ENCODE results near the gene CSK. TPM values are rescaled to one million over a fixed set of nuclear protein-coding genes. Genes with fewer than 3 reads are reported as not detected.

CSK gene
- total RNA-seq, 4 donors from 2014 or later = 59.7 to 176 (median 73.4) TPM

DNA sequence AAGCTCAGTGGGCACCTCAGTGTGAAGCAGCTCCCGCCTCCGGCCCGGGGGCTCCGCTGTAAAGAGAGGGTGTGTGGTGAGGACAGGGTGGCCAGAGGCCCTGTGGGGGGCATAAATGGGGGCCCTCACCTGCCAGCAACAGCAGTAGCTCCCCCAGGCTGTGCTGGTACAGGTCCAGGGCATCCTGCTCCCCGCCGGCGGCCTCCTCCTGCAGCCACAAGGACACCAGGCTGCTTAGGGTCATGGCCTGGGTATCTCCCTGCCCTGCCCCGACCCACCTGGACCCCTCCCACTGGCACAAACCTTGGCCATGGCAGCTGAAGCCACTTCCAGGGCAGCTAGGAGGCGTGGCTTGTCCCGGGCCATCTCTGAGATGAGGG, 56.2 kb downstream of the CSK start:
- Histone ChIP-seq H3K9me3 (no peaks in the 10 kb centered on the region), H3K36me3 (no peaks in the 10 kb centered on the region), H3K27me3 (no peaks in the 10 kb centered on the region), H3K4me3 (no peak overlapping the region), H3K27ac (no peak overlapping the region), H3K4me1 (peaks cover 13 to 17% (median 16%) of the 10 kb centered on the region in 4 donors)
- in situ Hi-C loops (cut with MboI; ENCODE audit: low pct_ligation_motif_present in 1 of 4, low pct_unique_long_range_greater_than_20kb in 1 of 4, low sequenced_read_pairs in 3 of 4) = loop anchor here in 1 of 4 donors (10.0 kb wide), 1 partner anchor 67 kb away; the partner anchor contains the start of gene FAM219B
- TF ChIP-seq EP300 (IDR thresholded peaks at IDR 0.05; ENCODE audit: low read depth) = no peak
- TF ChIP-seq, protein P1, sequence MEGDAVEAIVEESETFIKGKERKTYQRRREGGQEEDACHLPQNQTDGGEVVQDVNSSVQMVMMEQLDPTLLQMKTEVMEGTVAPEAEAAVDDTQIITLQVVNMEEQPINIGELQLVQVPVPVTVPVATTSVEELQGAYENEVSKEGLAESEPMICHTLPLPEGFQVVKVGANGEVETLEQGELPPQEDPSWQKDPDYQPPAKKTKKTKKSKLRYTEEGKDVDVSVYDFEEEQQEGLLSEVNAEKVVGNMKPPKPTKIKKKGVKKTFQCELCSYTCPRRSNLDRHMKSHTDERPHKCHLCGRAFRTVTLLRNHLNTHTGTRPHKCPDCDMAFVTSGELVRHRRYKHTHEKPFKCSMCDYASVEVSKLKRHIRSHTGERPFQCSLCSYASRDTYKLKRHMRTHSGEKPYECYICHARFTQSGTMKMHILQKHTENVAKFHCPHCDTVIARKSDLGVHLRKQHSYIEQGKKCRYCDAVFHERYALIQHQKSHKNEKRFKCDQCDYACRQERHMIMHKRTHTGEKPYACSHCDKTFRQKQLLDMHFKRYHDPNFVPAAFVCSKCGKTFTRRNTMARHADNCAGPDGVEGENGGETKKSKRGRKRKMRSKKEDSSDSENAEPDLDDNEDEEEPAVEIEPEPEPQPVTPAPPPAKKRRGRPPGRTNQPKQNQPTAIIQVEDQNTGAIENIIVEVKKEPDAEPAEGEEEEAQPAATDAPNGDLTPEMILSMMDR (IDR thresholded peaks at IDR 0.05) = no peak
- no peak for TF ChIP-seq POLR2AphosphoS5 (IDR thresholded peaks at IDR 0.05)
- TF ChIP-seq POLR2A (IDR thresholded peaks at IDR 0.05) = no peak
- intact Hi-C loops (cut with DNase I; ENCODE audit: low total_unique reads) = no loop called here
- 90% methylated on average over 7 of the region's 10 CpGs; no CpG with 5 or more reads in 1 of the 2 donors for WGBS, 2 donors (ENCODE audit: low coverage in 1 of 2)
- no peak for DNase-seq

DNA sequence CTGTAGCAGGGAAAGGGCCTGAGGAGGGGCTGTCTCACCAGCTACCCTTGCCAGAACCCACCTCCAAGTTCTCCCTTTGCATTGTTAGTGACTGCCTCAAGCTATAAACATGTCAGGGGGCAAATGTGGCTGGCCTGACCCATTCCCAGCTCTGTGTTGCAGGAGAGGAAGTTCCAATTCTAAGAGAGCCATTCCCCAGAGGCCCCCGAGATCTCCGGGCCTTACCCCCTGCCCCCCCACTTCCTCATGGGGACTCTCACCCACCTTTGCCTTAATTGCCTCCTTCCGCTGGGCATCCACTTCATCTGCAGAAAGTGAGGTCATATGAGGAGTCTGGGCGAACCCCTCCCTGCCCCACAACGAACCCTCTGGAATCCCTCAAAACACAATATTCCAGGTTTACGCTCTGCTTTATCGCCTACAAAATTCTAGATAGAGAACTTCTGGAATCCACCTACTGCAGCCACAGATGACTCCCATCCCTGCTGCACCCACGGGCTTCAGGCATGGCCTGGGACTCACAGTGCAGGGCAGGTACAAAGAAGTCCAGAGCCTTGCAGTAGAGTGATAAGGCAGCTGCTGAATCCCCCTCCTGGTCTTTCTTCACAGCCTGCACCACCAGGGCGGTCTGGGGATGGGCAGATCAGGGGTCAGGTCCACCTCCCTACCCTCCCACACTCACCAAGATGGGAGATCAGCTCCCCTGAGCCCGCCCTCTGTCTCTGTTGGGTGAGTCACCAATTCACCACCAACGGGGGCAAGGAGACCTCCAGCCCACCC, 57.1 kb downstream of the CSK start:
- 85% methylated on average over 11 of the region's 11 CpGs; no CpG with 5 or more reads in 1 of the 2 donors for WGBS, 2 donors (ENCODE audit: low coverage in 1 of 2)
- no peaks in the 10 kb centered on the region for H3K36me3 ChIP-seq
- in situ Hi-C loops (cut with MboI; ENCODE audit: low pct_ligation_motif_present in 1 of 4, low pct_unique_long_range_greater_than_20kb in 1 of 4, low sequenced_read_pairs in 3 of 4) = loop anchor here in 1 of 4 donors (10.0 kb wide), 1 partner anchor 66 kb away; the partner anchor contains the start of gene FAM219B

DNA sequence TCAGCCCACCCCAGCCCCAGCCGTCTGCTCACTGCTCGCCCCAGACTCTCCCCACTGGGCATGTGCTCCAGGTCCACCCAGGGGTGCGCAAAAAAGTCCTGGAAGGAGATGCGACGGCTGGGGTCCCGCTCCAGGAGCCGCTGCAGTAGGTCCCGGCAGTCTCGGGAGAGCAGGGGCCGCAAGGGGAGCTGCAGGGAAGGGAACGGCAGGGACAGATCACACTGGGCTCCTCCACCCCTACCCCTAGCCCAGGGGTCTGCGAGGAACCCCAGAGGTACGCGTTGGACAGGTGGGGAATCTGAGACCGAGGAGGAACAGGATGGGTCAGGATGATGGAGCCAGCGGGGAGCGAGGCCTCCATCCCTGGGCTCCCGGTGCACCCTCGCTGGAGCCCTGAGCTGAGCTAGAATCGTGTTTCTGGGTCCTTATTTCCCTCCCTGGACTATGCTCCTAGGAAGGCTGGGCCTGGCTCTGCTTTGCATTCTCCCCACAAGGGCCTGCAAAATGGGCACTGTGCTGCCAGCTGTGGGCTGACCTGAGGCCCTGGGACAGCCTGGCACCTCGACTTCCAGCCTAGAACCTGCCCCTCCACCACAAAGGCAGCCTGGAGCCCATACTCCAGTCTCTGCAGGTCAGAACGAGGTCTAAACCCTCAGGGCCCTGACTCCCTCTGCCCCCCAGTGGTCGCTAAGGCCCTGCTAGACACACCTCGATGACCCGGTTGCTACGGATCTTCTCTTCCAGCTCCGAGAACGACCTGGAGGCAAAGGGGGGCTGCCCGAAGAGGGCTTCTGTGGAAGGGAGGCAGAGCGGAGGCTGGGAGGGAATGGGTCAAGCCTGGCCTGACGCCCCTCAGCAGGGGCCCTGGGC, 57.9 kb downstream of the CSK start:
- Histone ChIP-seq H3K4me1 (peaks cover 19 to 30% (median 25%) of the 10 kb centered on the region in 4 donors), H3K4me3 (no peak overlapping the region), H3K36me3 (peaks cover 0 to 3% (median 1%) of the 10 kb centered on the region in 4 donors), H3K9me3 (no peaks in the 10 kb centered on the region), H3K27me3 (no peaks in the 10 kb centered on the region), H3K27ac (no peak overlapping the region)
- WGBS, 2 donors (ENCODE audit: low coverage in 1 of 2) = 87% methylated on average over 31 of the region's 31 CpGs; no CpG with 5 or more reads in 1 of the 2 donors
- no peak for TF ChIP-seq EP300 (IDR thresholded peaks at IDR 0.05; ENCODE audit: low read depth)
- no peak for TF ChIP-seq POLR2A (IDR thresholded peaks at IDR 0.05)
- TF ChIP-seq, protein P1 (IDR thresholded peaks at IDR 0.05) = no peak
- TF ChIP-seq POLR2AphosphoS5 (IDR thresholded peaks at IDR 0.05) = no peak
- DNase-seq = no peak
- intact Hi-C loops (cut with DNase I; ENCODE audit: low total_unique reads) (loop anchor here (5.0 to 10.0 kb wide), 2 partner anchors 57 to 115 kb away; partner anchors contain the start of genes CSK and RPP25), in situ Hi-C loops (cut with MboI; ENCODE audit: low pct_ligation_motif_present in 1 of 4, low pct_unique_long_range_greater_than_20kb in 1 of 4, low sequenced_read_pairs in 3 of 4) (loop anchor here in 1 of 4 donors (10.0 kb wide), 1 partner anchor 65 kb away; the partner anchor contains the start of gene FAM219B)

More for the DNA sequence above, 57.1 kb downstream of the CSK start:
- H3K4me1 ChIP-seq = peaks cover 19 to 25% (median 24%) of the 10 kb centered on the region in 4 donors
- H3K27me3 ChIP-seq = no peaks in the 10 kb centered on the region
- H3K4me3 ChIP-seq = no peak overlapping the region
- intact Hi-C loops (cut with DNase I; ENCODE audit: low total_unique reads) = no loop called here
- DNase-seq = no peak
- TF ChIP-seq POLR2A (IDR thresholded peaks at IDR 0.05) (no peak), EP300 (IDR thresholded peaks at IDR 0.05; ENCODE audit: low read depth) (no peak), POLR2AphosphoS5 (IDR thresholded peaks at IDR 0.05) (no peak)
- TF ChIP-seq, protein P1 (IDR thresholded peaks at IDR 0.05) = no peak
- no peak overlapping the region for H3K27ac ChIP-seq
- no peaks in the 10 kb centered on the region for H3K9me3 ChIP-seq

All from transverse colon (tissue), 4 donors.